ENCODE measurements around the gene ASTN1.

ASTN1 gene

GRCh38 chr1:177043597-177043996 is 120.9 kb downstream of the ASTN1 start:
- CTCF ChIA-PET, result interaction anchor here (0.5 kb wide), 1 partner anchor 36 kb away, joined by 3 read pairs; no protein-coding TSS in a partner anchor
- no peak for TF ChIP-seq CTCF (conservative IDR thresholded peaks at IDR 0.05; ENCODE audit: low read depth)
- no peak for DNase-seq (ENCODE audit: low spot score)
- H3K27ac ChIP-seq, result no peak overlapping the region
- POLR2A ChIA-PET (ENCODE audit: low non-redundant PET), result no interaction called here

GRCh38 chr1:177035586-177035985 is 128.9 kb downstream of the ASTN1 start:
- no peak overlapping the region for H3K27ac ChIP-seq
- ChIA-PET POLR2A (ENCODE audit: low non-redundant PET) (interaction anchor here (0.6 kb wide), 1 partner anchor 436 kb away, joined by 4 read pairs; no protein-coding TSS in a partner anchor), CTCF (interaction anchor here (0.6 kb wide), 1 partner anchor 606 kb away, joined by 3 read pairs; no protein-coding TSS in a partner anchor)
- no peak for DNase-seq (ENCODE audit: low spot score)
- no peak for TF ChIP-seq CTCF (conservative IDR thresholded peaks at IDR 0.05; ENCODE audit: low read depth)

GRCh38 chr1:177033628-177034027 is 130.9 kb downstream of the ASTN1 start:
- ChIA-PET POLR2A (ENCODE audit: low non-redundant PET) (no interaction called here), CTCF (interaction anchor here (0.6 kb wide), 1 partner anchor 66 kb away, joined by 3 read pairs; no protein-coding TSS in a partner anchor)
- no peak for TF ChIP-seq CTCF (conservative IDR thresholded peaks at IDR 0.05; ENCODE audit: low read depth)
- no peak overlapping the region for H3K27ac ChIP-seq
- no peak for DNase-seq (ENCODE audit: low spot score)

GRCh38 chr1:177032434-177032833 is 132.1 kb downstream of the ASTN1 start:
- DNase-seq (ENCODE audit: low spot score), result no peak
- ChIA-PET CTCF (no interaction called here), POLR2A (ENCODE audit: low non-redundant PET) (no interaction called here)
- no peak overlapping the region for H3K27ac ChIP-seq
- no peak for TF ChIP-seq CTCF (conservative IDR thresholded peaks at IDR 0.05; ENCODE audit: low read depth)

GRCh38 chr1:177024623-177025022 is 139.9 kb downstream of the ASTN1 start:
- POLR2A ChIA-PET (ENCODE audit: low non-redundant PET), result no interaction called here
- DNase-seq (ENCODE audit: low spot score), result no peak
- TF ChIP-seq CTCF (conservative IDR thresholded peaks at IDR 0.05; ENCODE audit: low read depth), result no peak
- H3K27ac ChIP-seq, result no peak overlapping the region
- CTCF ChIA-PET, result no interaction called here

- CTCF ChIA-PET, result interaction anchor here (0.7 to 1.1 kb wide), 2 partner anchors 9 to 126 kb away, joined by 3 to 4 read pairs; no protein-coding TSS in a partner anchor
- POLR2A ChIA-PET (ENCODE audit: low non-redundant PET), result no interaction called here
- no peak overlapping the region for H3K27ac ChIP-seq
- DNase-seq (ENCODE audit: low spot score), result no peak
- no peak for TF ChIP-seq CTCF (conservative IDR thresholded peaks at IDR 0.05; ENCODE audit: low read depth)
Observed at GRCh38 chr1:177023726-177024125, 140.8 kb downstream of the ASTN1 start.

Data from RWPE1 (cell line).